SK-N-SH (cell line): ENCODE results near the gene NUAK1.

Experiments used
- CTCF ChIP-seq: fragments of 200-600 bp; sonication (generic); IDR thresholded peaks from 2 replicates; pipeline ENCODE4 v1.6.1; 2017; ENCODE audit warnings: antibody characterized with exemption, mild to moderate bottlenecking, moderate library complexity
- EZH2phosphoT487 ChIP-seq: fragments of 200-600 bp; sonication (generic); IDR thresholded peaks from 2 replicates; pipeline ENCODE4 v1.6.1; 2017; ENCODE audit warnings: low read depth, mixed run types, mild to moderate bottlenecking, antibody characterized with exemption, moderate library complexity, borderline replicate concordance
- FOXM1 ChIP-seq: IDR thresholded peaks from 2 replicates; pipeline ENCODE4 v1.4.0; 2012; ENCODE audit warnings: low read depth, mild to moderate bottlenecking
- POLR2AphosphoS5 ChIP-seq: IDR thresholded peaks from 2 replicates; pipeline ENCODE4 v1.6.1; 2012; ENCODE audit warnings: low read depth, low read length
- SIN3A ChIP-seq: IDR thresholded peaks from 2 replicates; pipeline ENCODE4 v1.6.1; 2012; ENCODE audit warnings: low read depth, mild to moderate bottlenecking, low read length, moderate library complexity, borderline replicate concordance

DNA sequence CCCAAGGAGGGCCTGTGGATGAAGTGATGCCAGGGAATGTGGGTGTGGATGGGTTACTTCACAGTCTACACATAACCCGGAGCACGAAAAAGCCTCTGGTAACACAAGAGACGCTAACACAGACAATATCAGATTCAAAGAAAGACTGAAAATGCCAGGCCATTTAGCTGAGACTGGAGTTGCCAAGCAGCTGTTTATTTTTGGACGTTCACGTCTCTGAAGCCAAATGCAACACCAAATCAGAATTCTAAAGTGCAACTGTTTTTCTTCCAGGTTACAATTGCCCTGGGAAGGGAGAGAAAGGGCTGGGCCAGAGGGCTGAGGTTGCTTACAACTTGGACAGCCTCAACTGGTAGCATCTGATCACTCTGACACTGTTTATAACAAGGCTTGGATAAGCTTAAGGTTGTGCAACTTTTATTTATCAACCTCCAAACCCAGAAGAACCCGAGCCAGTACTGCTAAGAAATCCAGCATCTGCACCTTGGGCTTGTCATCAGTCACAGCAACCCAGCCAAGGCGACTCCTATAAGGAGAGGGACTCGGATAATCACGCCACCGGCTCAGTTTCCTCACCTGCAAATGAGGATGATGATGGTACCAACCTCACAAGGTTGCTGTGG is 24.8 kb downstream of the NUAK1 start:
- no peak for TF ChIP-seq EZH2phosphoT487
- TF ChIP-seq SIN3A = no peak
- TF ChIP-seq CTCF = no peak
- no peak for TF ChIP-seq POLR2AphosphoS5
- no peak for TF ChIP-seq FOXM1
